ENCODE measurements around the gene PTBP3. TPM values are rescaled to one million over a fixed set of nuclear protein-coding genes. Genes with fewer than 3 reads are reported as not detected.

Gene PTBP3
- polyA plus RNA-seq, 1 experiment: 34.8 TPM

GRCh38 chr9:112212926-112213325 is 120.5 kb downstream of the PTBP3 start:
- H3K27ac ChIP-seq (ENCODE audit: low read depth, low read length): no peak overlapping the region
- no peak overlapping the region for H3K4me3 ChIP-seq (ENCODE audit: low read depth, low read length)
- DNase-seq (ENCODE audit: low read depth, low spot score): no peak
- ChIA-PET POLR2A (no interaction called here), CTCF (no interaction called here)
- no peaks in the 10 kb centered on the region for H3K27me3 ChIP-seq (ENCODE audit: control insufficient read depth, insufficient read depth, low read length)
- TF ChIP-seq CTCF (IDR thresholded peaks at IDR 0.05; ENCODE audit: low read depth, low read length): no peak
- H3K9me3 ChIP-seq (ENCODE audit: control insufficient read depth, insufficient read depth, low read length): no peaks in the 10 kb centered on the region

DNA sequence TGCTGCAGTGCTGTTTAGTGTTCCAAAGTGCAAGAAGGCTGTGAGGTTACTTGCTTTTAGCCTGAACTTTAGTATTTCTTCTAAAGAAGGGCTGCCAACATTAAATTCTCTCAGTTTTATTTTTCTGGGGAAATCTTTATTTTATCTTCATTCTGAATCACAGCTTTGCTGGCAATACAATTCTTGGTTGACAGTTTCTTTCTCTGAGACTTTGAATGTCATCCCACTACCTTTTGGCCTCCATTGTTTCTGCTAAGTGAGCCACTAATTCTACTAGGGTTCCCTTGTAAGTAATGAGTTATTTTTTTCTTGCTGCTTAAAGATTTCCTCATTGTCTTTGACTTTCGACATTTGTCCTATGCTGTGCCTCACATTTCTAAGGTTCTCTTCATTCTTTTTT is 126.0 kb downstream of the PTBP3 start:
- Histone ChIP-seq H3K27me3 (ENCODE audit: control insufficient read depth, insufficient read depth, low read length) (no peaks in the 10 kb centered on the region), H3K4me3 (ENCODE audit: low read depth, low read length) (no peak overlapping the region), H3K27ac (ENCODE audit: low read depth, low read length) (no peak overlapping the region), H3K9me3 (ENCODE audit: control insufficient read depth, insufficient read depth, low read length) (peaks cover 4% of the 10 kb centered on the region; the same call in 1 of the 2 replicates)
- CTCF ChIA-PET: no interaction called here
- POLR2A ChIA-PET: no interaction called here
- no peak for TF ChIP-seq CTCF (IDR thresholded peaks at IDR 0.05; ENCODE audit: low read depth, low read length)
- DNase-seq (ENCODE audit: low read depth, low spot score): no peak

- Histone ChIP-seq H3K4me3 (ENCODE audit: low read depth, low read length) (no peak overlapping the region), H3K9me3 (ENCODE audit: control insufficient read depth, insufficient read depth, low read length) (peaks cover 4% of the 10 kb centered on the region; the same call in 1 of the 2 replicates), H3K27ac (ENCODE audit: low read depth, low read length) (no peak overlapping the region), H3K27me3 (ENCODE audit: control insufficient read depth, insufficient read depth, low read length) (no peaks in the 10 kb centered on the region)
- no peak for DNase-seq (ENCODE audit: low read depth, low spot score)
- POLR2A ChIA-PET: no interaction called here
- no peak for TF ChIP-seq CTCF (IDR thresholded peaks at IDR 0.05; ENCODE audit: low read depth, low read length)
- CTCF ChIA-PET: no interaction called here
Measured at GRCh38 chr9:112203536-112203935, 129.9 kb downstream of the PTBP3 start.

- TF ChIP-seq CTCF (IDR thresholded peaks at IDR 0.05; ENCODE audit: low read depth, low read length): no peak
- Histone ChIP-seq H3K27me3 (ENCODE audit: control insufficient read depth, insufficient read depth, low read length) (no peaks in the 10 kb centered on the region), H3K27ac (ENCODE audit: low read depth, low read length) (no peak overlapping the region), H3K9me3 (ENCODE audit: control insufficient read depth, insufficient read depth, low read length) (peaks cover 4% of the 10 kb centered on the region; the same call in 1 of the 2 replicates), H3K4me3 (ENCODE audit: low read depth, low read length) (no peak overlapping the region)
- ChIA-PET POLR2A (no interaction called here), CTCF (interaction anchor here (0.7 kb wide), 1 partner anchor 1882 kb away, joined by 3 read pairs; no protein-coding TSS in a partner anchor)
- DNase-seq (ENCODE audit: low read depth, low spot score): no peak
Measured at GRCh38 chr9:112200711-112201110, 132.7 kb downstream of the PTBP3 start.

GRCh38 chr9:112198646-112199045 is 134.8 kb downstream of the PTBP3 start:
- H3K4me3 ChIP-seq (ENCODE audit: low read depth, low read length): no peak overlapping the region
- no peak for TF ChIP-seq CTCF (IDR thresholded peaks at IDR 0.05; ENCODE audit: low read depth, low read length)
- no peaks in the 10 kb centered on the region for H3K9me3 ChIP-seq (ENCODE audit: control insufficient read depth, insufficient read depth, low read length)
- ChIA-PET POLR2A (no interaction called here), CTCF (no interaction called here)
- no peaks in the 10 kb centered on the region for H3K27me3 ChIP-seq (ENCODE audit: control insufficient read depth, insufficient read depth, low read length)
- no peak overlapping the region for H3K27ac ChIP-seq (ENCODE audit: low read depth, low read length)
- DNase-seq (ENCODE audit: low read depth, low spot score): no peak
